Measurements from ENCODE around the gene ZC3H11A. TPM values are rescaled to one million over a fixed set of nuclear protein-coding genes. Genes with fewer than 3 reads are reported as not detected.

ZC3H11A gene
- total and polyA plus RNA-seq, 5 donors from 2014 or later: 34.4 to 78.1 (median 42.7) TPM

- peak overlapping the region; percentile 1 for H3K4me3 ChIP-seq (ENCODE audit: low read depth, low read length)
- no peaks in the 10 kb centered on the region for H3K9me3 Mint-ChIP-seq
- H3K4me1 Mint-ChIP-seq: peaks cover 38 to 88% (median 63%) of the 10 kb centered on the region in 4 donors
- ATAC-seq (ENCODE audit: low read depth in 2 of 2): no peak
- no peak for DNase-seq
- H3K36me3 ChIP-seq (ENCODE audit: control insufficient read depth, insufficient read depth, low read length): peaks cover 27% of the 10 kb centered on the region
- H3K27me3 ChIP-seq (ENCODE audit: control insufficient read depth, insufficient read depth, low read length): no peaks in the 10 kb centered on the region
- peak overlapping the region in 2 of 3 donors; percentile 9 to 44 for H3K27ac Mint-ChIP-seq
- H3K4me1 ChIP-seq (ENCODE audit: control insufficient read depth, insufficient read depth, low read length, poor library complexity, severe bottlenecking): peaks cover 59% of the 10 kb centered on the region
- H3K4me3 Mint-ChIP-seq: peak overlapping the region in 3 of 4 donors; percentile 1 to 6 (median 6)
- peaks cover 45% of the 10 kb centered on the region for H3K36me3 Mint-ChIP-seq
- H3K27ac ChIP-seq (ENCODE audit: insufficient read depth, low read length, poor library complexity, severe bottlenecking): no peak overlapping the region
- H3K27me3 Mint-ChIP-seq: no peaks in the 10 kb centered on the region
- H3K9me3 ChIP-seq (ENCODE audit: control insufficient read depth in 2 of 2, low read length in 2 of 2): no peaks in the 10 kb centered on the region
Observed at GRCh38 chr1:203799157-203799556, 3.7 kb downstream of the ZC3H11A start.

- Mint-ChIP-seq H3K27me3 (no peaks in the 10 kb centered on the region), H3K4me1 (peaks cover 44 to 88% (median 67%) of the 10 kb centered on the region in 4 donors), H3K36me3 (peaks cover 50% of the 10 kb centered on the region), H3K27ac (peak overlapping the region in 1 of 3 donors; percentile 44), H3K9me3 (no peaks in the 10 kb centered on the region), H3K4me3 (peak overlapping the region; percentile 6 to 47 (median 33))
- no peaks in the 10 kb centered on the region for H3K9me3 ChIP-seq (ENCODE audit: control insufficient read depth in 2 of 2, low read length in 2 of 2)
- peaks cover 27% of the 10 kb centered on the region for H3K36me3 ChIP-seq (ENCODE audit: control insufficient read depth, insufficient read depth, low read length)
- H3K4me3 ChIP-seq (ENCODE audit: low read depth, low read length): peak overlapping the region; percentile 39
- no peak for DNase-seq
- peaks cover 59% of the 10 kb centered on the region for H3K4me1 ChIP-seq (ENCODE audit: control insufficient read depth, insufficient read depth, low read length, poor library complexity, severe bottlenecking)
- H3K27ac ChIP-seq (ENCODE audit: insufficient read depth, low read length, poor library complexity, severe bottlenecking): no peak overlapping the region
- no peaks in the 10 kb centered on the region for H3K27me3 ChIP-seq (ENCODE audit: control insufficient read depth, insufficient read depth, low read length)
- ATAC-seq (ENCODE audit: low read depth in 2 of 2): no peak
Observed at GRCh38 chr1:203799971-203800370, 4.5 kb downstream of the ZC3H11A start.

GRCh38 chr1:203805689-203806088, 10.3 kb downstream of the ZC3H11A start:
- H3K4me1 ChIP-seq (ENCODE audit: control insufficient read depth, insufficient read depth, low read length, poor library complexity, severe bottlenecking): peaks cover 18% of the 10 kb centered on the region
- Mint-ChIP-seq H3K4me3 (no peak overlapping the region), H3K27me3 (no peaks in the 10 kb centered on the region), H3K27ac (peak overlapping the region in 1 of 3 donors; percentile 91), H3K36me3 (peaks cover 42% of the 10 kb centered on the region), H3K4me1 (peaks cover 27 to 67% (median 43%) of the 10 kb centered on the region in 4 donors), H3K9me3 (no peaks in the 10 kb centered on the region)
- ATAC-seq (ENCODE audit: low read depth in 2 of 2): no peak
- no peaks in the 10 kb centered on the region for H3K9me3 ChIP-seq (ENCODE audit: control insufficient read depth in 2 of 2, low read length in 2 of 2)
- H3K4me3 ChIP-seq (ENCODE audit: low read depth, low read length): no peak overlapping the region
- H3K27ac ChIP-seq (ENCODE audit: insufficient read depth, low read length, poor library complexity, severe bottlenecking): no peak overlapping the region
- no peak for DNase-seq
- peaks cover 36% of the 10 kb centered on the region for H3K36me3 ChIP-seq (ENCODE audit: control insufficient read depth, insufficient read depth, low read length)
- no peaks in the 10 kb centered on the region for H3K27me3 ChIP-seq (ENCODE audit: control insufficient read depth, insufficient read depth, low read length)

GRCh38 chr1:203807196-203807595, 11.8 kb downstream of the ZC3H11A start:
- no peak for ATAC-seq (ENCODE audit: low read depth in 2 of 2)
- Mint-ChIP-seq H3K36me3 (peaks cover 45% of the 10 kb centered on the region), H3K27me3 (no peaks in the 10 kb centered on the region), H3K9me3 (no peaks in the 10 kb centered on the region), H3K27ac (peak overlapping the region in 1 of 3 donors; percentile 37), H3K4me3 (no peak overlapping the region), H3K4me1 (peaks cover 12 to 63% (median 38%) of the 10 kb centered on the region in 4 donors)
- H3K4me1 ChIP-seq (ENCODE audit: control insufficient read depth, insufficient read depth, low read length, poor library complexity, severe bottlenecking): peaks cover 6% of the 10 kb centered on the region
- H3K4me3 ChIP-seq (ENCODE audit: low read depth, low read length): no peak overlapping the region
- no peaks in the 10 kb centered on the region for H3K27me3 ChIP-seq (ENCODE audit: control insufficient read depth, insufficient read depth, low read length)
- no peak for DNase-seq
- H3K9me3 ChIP-seq (ENCODE audit: control insufficient read depth in 2 of 2, low read length in 2 of 2): no peaks in the 10 kb centered on the region
- peak overlapping the region; percentile 33 for H3K27ac ChIP-seq (ENCODE audit: insufficient read depth, low read length, poor library complexity, severe bottlenecking)
- peaks cover 37% of the 10 kb centered on the region for H3K36me3 ChIP-seq (ENCODE audit: control insufficient read depth, insufficient read depth, low read length)

GRCh38 chr1:203813581-203814341, 18.3 kb downstream of the ZC3H11A start:
- Mint-ChIP-seq H3K27ac (peak overlapping the region in 1 of 3 donors; percentile 66), H3K4me1 (peaks cover 16 to 39% (median 28%) of the 10 kb centered on the region in 4 donors), H3K9me3 (peaks cover 0 to 2% (median 0%) of the 10 kb centered on the region in 7 donors), H3K4me3 (no peak overlapping the region), H3K36me3 (peaks cover 28% of the 10 kb centered on the region), H3K27me3 (no peaks in the 10 kb centered on the region)
- H3K4me3 ChIP-seq (ENCODE audit: low read depth, low read length): no peak overlapping the region
- peaks cover 52% of the 10 kb centered on the region for H3K36me3 ChIP-seq (ENCODE audit: control insufficient read depth, insufficient read depth, low read length)
- peak overlapping the region; percentile 5 for H3K27ac ChIP-seq (ENCODE audit: insufficient read depth, low read length, poor library complexity, severe bottlenecking)
- DNase-seq: no peak
- no peaks in the 10 kb centered on the region for H3K27me3 ChIP-seq (ENCODE audit: control insufficient read depth, insufficient read depth, low read length)
- H3K4me1 ChIP-seq (ENCODE audit: control insufficient read depth, insufficient read depth, low read length, poor library complexity, severe bottlenecking): no peaks in the 10 kb centered on the region
- ATAC-seq (ENCODE audit: low read depth in 2 of 2): no peak
- H3K9me3 ChIP-seq (ENCODE audit: control insufficient read depth in 2 of 2, low read length in 2 of 2): no peaks in the 10 kb centered on the region

- Histone ChIP-seq H3K4me3 (ENCODE audit: low read depth, low read length) (no peak overlapping the region), H3K9me3 (ENCODE audit: control insufficient read depth in 2 of 2, low read length in 2 of 2) (no peaks in the 10 kb centered on the region), H3K27me3 (ENCODE audit: control insufficient read depth, insufficient read depth, low read length) (no peaks in the 10 kb centered on the region), H3K4me1 (ENCODE audit: control insufficient read depth, insufficient read depth, low read length, poor library complexity, severe bottlenecking) (no peaks in the 10 kb centered on the region), H3K27ac (ENCODE audit: insufficient read depth, low read length, poor library complexity, severe bottlenecking) (no peak overlapping the region), H3K36me3 (ENCODE audit: control insufficient read depth, insufficient read depth, low read length) (peaks cover 80% of the 10 kb centered on the region)
- Mint-ChIP-seq H3K4me1 (peaks cover 26 to 34% (median 27%) of the 10 kb centered on the region in 4 donors), H3K4me3 (no peak overlapping the region), H3K36me3 (peaks cover 48% of the 10 kb centered on the region), H3K9me3 (peaks cover 0 to 2% (median 0%) of the 10 kb centered on the region in 7 donors), H3K27me3 (no peaks in the 10 kb centered on the region), H3K27ac (no peak overlapping the region)
- DNase-seq: no peak
- ATAC-seq (ENCODE audit: low read depth in 2 of 2): no peak
Observed at GRCh38 chr1:203818399-203818798, 23.0 kb downstream of the ZC3H11A start.

- H3K4me1 ChIP-seq (ENCODE audit: control insufficient read depth, insufficient read depth, low read length, poor library complexity, severe bottlenecking): no peaks in the 10 kb centered on the region
- H3K4me3 ChIP-seq (ENCODE audit: low read depth, low read length): no peak overlapping the region
- H3K4me3 Mint-ChIP-seq: no peak overlapping the region
- peaks cover 12 to 31% (median 26%) of the 10 kb centered on the region in 4 donors for H3K4me1 Mint-ChIP-seq
- no peak for DNase-seq
- no peak overlapping the region for H3K27ac ChIP-seq (ENCODE audit: insufficient read depth, low read length, poor library complexity, severe bottlenecking)
- no peak for ATAC-seq (ENCODE audit: low read depth in 2 of 2)
- peaks cover 0 to 1% (median 0%) of the 10 kb centered on the region in 7 donors for H3K9me3 Mint-ChIP-seq
- H3K27ac Mint-ChIP-seq: peak overlapping the region in 2 of 3 donors; percentile 13 to 48
- peaks cover 51% of the 10 kb centered on the region for H3K36me3 Mint-ChIP-seq
- H3K9me3 ChIP-seq (ENCODE audit: control insufficient read depth in 2 of 2, low read length in 2 of 2): no peaks in the 10 kb centered on the region
- H3K36me3 ChIP-seq (ENCODE audit: control insufficient read depth, insufficient read depth, low read length): peaks cover 78% of the 10 kb centered on the region
- no peaks in the 10 kb centered on the region for H3K27me3 Mint-ChIP-seq
- H3K27me3 ChIP-seq (ENCODE audit: control insufficient read depth, insufficient read depth, low read length): no peaks in the 10 kb centered on the region
Observed at GRCh38 chr1:203823306-203823705, 27.9 kb downstream of the ZC3H11A start.
